SK-MEL-5 (cell line): ENCODE data around the gene MRPL47. TPM values are rescaled to one million over a fixed set of nuclear protein-coding genes. Genes with fewer than 3 reads are reported as not detected.
A peak's percentile ranks its signal among the peaks of the same experiment; 100 is the strongest.

ENCODE experiments used
- DNase-seq: peaks from one replicate; pipeline ENCODE4 v3.0.0-alpha.2; 2016; ENCODE audit warnings: low read depth, low spot score
- in situ Hi-C: cut with HindIII; loops from 2 replicates; pipeline ENCODE4 v1.10.0; 2016; ENCODE audit warnings: low sequenced_read_pairs, high pct_unique_total_duplicates, low pct_unique_long_range_greater_than_20kb
- total RNA-seq: library from RNA; depleted of rRNA; stranded (reverse); fragments of >200 nt; shearing (Covaris generic); gene quantifications from 2 replicates; pipeline ENCODE4 v1.2.3, GENCODE V29; 2014

The MRPL47 gene
- total RNA-seq, 1 experiment from 2014 or later = 65.0 TPM

GRCh38 chr3:179606534-179607085, 2.2 kb upstream of the MRPL47 start:
- DNase-seq = no peak
- in situ Hi-C loops = no loop called here

GRCh38 chr3:179603831-179604230, 607 bp downstream of the MRPL47 start:
- DNase-seq = no peak
- in situ Hi-C loops = no loop called here

GRCh38 chr3:179603321-179603720, 1.1 kb downstream of the MRPL47 start:
- in situ Hi-C loops = no loop called here
- no peak for DNase-seq

- in situ Hi-C loops = no loop called here
- DNase-seq = no peak
These were observed 4.9 kb downstream of the MRPL47 start for GRCh38 chr3:179599531-179599930.

GRCh38 chr3:179591313-179591712, 13.1 kb downstream of the MRPL47 start:
- in situ Hi-C loops = no loop called here
- no peak for DNase-seq

GRCh38 chr3:179590669-179591068, 13.8 kb downstream of the MRPL47 start:
- in situ Hi-C loops = no loop called here
- DNase-seq = no peak

GRCh38 chr3:179589143-179589542, 15.3 kb downstream of the MRPL47 start:
- in situ Hi-C loops = no loop called here
- no peak for DNase-seq

- in situ Hi-C loops = no loop called here
- DNase-seq = no peak
These were observed 23.4 kb downstream of the MRPL47 start for GRCh38 chr3:179580992-179581391.

- in situ Hi-C loops = no loop called here
- DNase-seq = no peak
These were observed 38.9 kb downstream of the MRPL47 start for GRCh38 chr3:179565496-179565895.

GRCh38 chr3:179563271-179563783, 41.1 kb downstream of the MRPL47 start:
- in situ Hi-C loops = no loop called here
- peak; percentile 62 for DNase-seq

- in situ Hi-C loops = no loop called here
- peak; percentile 100 for DNase-seq
These were observed 41.7 kb downstream of the MRPL47 start, which contains the start of gene ACTL6A for GRCh38 chr3:179562591-179563270. ACTL6A (plus strand) TSS chr3:179562926; CDS start chr3:179563093, 167 bp downstream.

- DNase-seq = no peak
- in situ Hi-C loops = no loop called here
These were observed 43.6 kb downstream of the MRPL47 start for GRCh38 chr3:179560791-179561190.

- in situ Hi-C loops = no loop called here
- DNase-seq = peak; percentile 87
These were observed 45.6 kb downstream of the MRPL47 start for GRCh38 chr3:179558742-179559364.

- peak; percentile 27 for DNase-seq
- in situ Hi-C loops = no loop called here
These were observed 52.9 kb downstream of the MRPL47 start for GRCh38 chr3:179551349-179552105.

- no peak for DNase-seq
- in situ Hi-C loops = no loop called here
These were observed 57.6 kb downstream of the MRPL47 start for GRCh38 chr3:179546814-179547241.

GRCh38 chr3:179544981-179545645, 59.3 kb downstream of the MRPL47 start:
- in situ Hi-C loops = no loop called here
- peak; percentile 96 for DNase-seq

GRCh38 chr3:179542375-179542774, 62.1 kb downstream of the MRPL47 start:
- in situ Hi-C loops = no loop called here
- no peak for DNase-seq

- no peak for DNase-seq
- in situ Hi-C loops = no loop called here
These were observed 62.8 kb downstream of the MRPL47 start for GRCh38 chr3:179541596-179541995.
